HUDEP-2 (cell line): ENCODE results near the gene GARNL3.
A peak's percentile ranks its signal among the peaks of the same experiment; 100 is the strongest.

Experiments used
- DNase-seq, 76 experiments: peaks; one replicate each; lab custom pipeline; 2025; ENCODE audit not compliant: unreplicated experiment in 76 of 76; lab: John Stamatoyannopoulos, UW

The GARNL3 gene

GRCh38 chr9:127264462-127265219 is at the start of gene GARNL3:
TSS of gene GARNL3 (plus strand) at chr9:127264774. CDS start at chr9:127264878, 104 bp downstream.
- no peak for DNase-seq

GRCh38 chr9:127215268-127216209 is 49.0 kb upstream of the GARNL3 start:
- DNase-seq, result no peak

GRCh38 chr9:127216210-127216887 is 48.2 kb upstream of the GARNL3 start:
- no peak for DNase-seq

GRCh38 chr9:127216888-127217217 is 47.7 kb upstream of the GARNL3 start:
- DNase-seq, result no peak

GRCh38 chr9:127218818-127219217 is 45.8 kb upstream of the GARNL3 start:
- no peak for DNase-seq

GRCh38 chr9:127219520-127219919 is 45.1 kb upstream of the GARNL3 start:
- DNase-seq, result no peak

GRCh38 chr9:127221695-127222094 is 42.9 kb upstream of the GARNL3 start:
- no peak for DNase-seq

GRCh38 chr9:127222388-127223095 is 42.0 kb upstream of the GARNL3 start:
- no peak for DNase-seq

- DNase-seq, result no peak
Observed at GRCh38 chr9:127223266-127223665, 41.3 kb upstream of the GARNL3 start.

- no peak for DNase-seq
Observed at GRCh38 chr9:127223810-127224177, 40.8 kb upstream of the GARNL3 start.

- peak in 54 of 76 experiments; percentile 2 to 77 (median 54) for DNase-seq
Observed at GRCh38 chr9:127224178-127224882, 40.2 kb upstream of the GARNL3 start.

- DNase-seq, result peak in 70 of 76 experiments; percentile 14 to 94 (median 73)
Observed at GRCh38 chr9:127224883-127225739, 39.5 kb upstream of the GARNL3 start.

GRCh38 chr9:127225801-127226625 is 38.6 kb upstream of the GARNL3 start:
- no peak for DNase-seq

- no peak for DNase-seq
Observed at GRCh38 chr9:127229691-127230417, 34.7 kb upstream of the GARNL3 start.

- DNase-seq, result no peak
Observed at GRCh38 chr9:127231666-127232065, 32.9 kb upstream of the GARNL3 start.

GRCh38 chr9:127232833-127233549 is 31.6 kb upstream of the GARNL3 start:
- no peak for DNase-seq

- DNase-seq, result no peak
Observed at GRCh38 chr9:127233550-127233949, 31.0 kb upstream of the GARNL3 start.
